PC-3 (cell line): ENCODE data around the gene UBL7. TPM values are rescaled to one million over a fixed set of nuclear protein-coding genes. Genes with fewer than 3 reads are reported as not detected.

Experiments used
- ATAC-seq: fragments of 200-7000 bp; cut with Tn5 transposase; 2 replicates; pipeline ENCODE4 v1.9.1; 2020; ENCODE audit warnings: mild to moderate bottlenecking, moderate library complexity
- BruUV-seq: library from RNA; stranded (reverse); fragments of 400-500 nt; replicated peaks from 2 replicates; lab custom pipeline; 2021; lab: Mats Ljungman, UMichigan
- CTCF ChIA-PET: fragments of 300-600 bp; sonication (Branson Sonifier 250); formaldehyde crosslinking; loops from one replicate; lab custom pipeline; 2022; ENCODE audit warnings: antibody characterized with exemption; lab: Charles Lee
- POLR2A ChIA-PET: fragments of 300-600 bp; sonication (Branson Sonifier 250); formaldehyde crosslinking; loops from one replicate; lab custom pipeline; 2022; ENCODE audit warnings: antibody characterized with exemption; ENCODE audit not compliant: unreplicated experiment; lab: Charles Lee
- DNase-seq: peaks from one replicate; pipeline ENCODE4 v3.0.0-alpha.2; 2015
- H2AFZ ChIP-seq: fragments of 300-600 bp; sonication (generic); 2 replicates; pipeline ENCODE4 v1.6.0; 2016; ENCODE audit warnings: antibody characterized with exemption, low read length
- H3F3A ChIP-seq: fragments of 300-600 bp; sonication (generic); one replicate; pipeline ENCODE4 v1.6.0; 2017; ENCODE audit warnings: antibody characterized with exemption, low read length, control low read depth, mild to moderate bottlenecking; ENCODE audit not compliant: unreplicated experiment
- H3K27ac ChIP-seq: fragments of 300-600 bp; sonication (generic); 2 replicates; pipeline ENCODE4 v1.5.1; 2016; ENCODE audit warnings: mild to moderate bottlenecking, low read length
- H3K27me3 ChIP-seq: fragments of 300-600 bp; sonication (generic); 2 replicates; pipeline ENCODE4 v1.6.1; 2016; ENCODE audit warnings: low read length, mixed read lengths
- H3K36me3 ChIP-seq: fragments of 300-600 bp; sonication (generic); 2 replicates; pipeline ENCODE4 v1.6.1; 2016; ENCODE audit warnings: low read depth, mixed run types, low read length, mixed read lengths
- H3K4me1 ChIP-seq: fragments of 300-600 bp; sonication (generic); 2 replicates; pipeline ENCODE4 v1.5.1; 2016; ENCODE audit warnings: low read length; ENCODE audit not compliant: insufficient read depth
- H3K4me2 ChIP-seq: fragments of 300-600 bp; sonication (generic); 2 replicates; pipeline ENCODE4 v1.6.0; 2016; ENCODE audit warnings: low read length
- H3K4me3 ChIP-seq: fragments of 300-600 bp; sonication (generic); 2 replicates; pipeline ENCODE4 v1.5.1; 2016; ENCODE audit warnings: mild to moderate bottlenecking, low read length, mixed read lengths
- H3K79me2 ChIP-seq: fragments of 300-600 bp; sonication (generic); 2 replicates; pipeline ENCODE4 v1.6.1; 2017; ENCODE audit warnings: low read length, mixed read lengths
- H3K9ac ChIP-seq: fragments of 300-600 bp; sonication (generic); 2 replicates; pipeline ENCODE4 v1.6.0; 2016; ENCODE audit warnings: mild to moderate bottlenecking, low read length
- H3K9me2 ChIP-seq: fragments of 300-600 bp; sonication (generic); replicated peaks from 2 replicates; pipeline ENCODE4 v1.6.1; 2016; ENCODE audit warnings: mixed run types, low read length, mixed read lengths
- H3K9me3 ChIP-seq: fragments of 300-600 bp; sonication (generic); 2 replicates; pipeline ENCODE4 v1.6.1; 2016; ENCODE audit warnings: low read length, mixed read lengths
- H4K20me1 ChIP-seq: fragments of 300-600 bp; sonication (generic); 2 replicates; pipeline ENCODE4 v1.6.1; 2016; ENCODE audit warnings: low read length, mixed read lengths
- EZH2 ChIP-seq: fragments of 300-600 bp; sonication (generic); IDR thresholded peaks from one replicate; pipeline ENCODE4 v1.6.1; 2017; ENCODE audit warnings: antibody characterized with exemption, mild to moderate bottlenecking, low read length; ENCODE audit not compliant: unreplicated experiment
- EZH2phosphoT487 ChIP-seq: fragments of 300-600 bp; sonication (generic); IDR thresholded peaks from 2 replicates; pipeline ENCODE4 v1.6.1; 2018; ENCODE audit warnings: mild to moderate bottlenecking, antibody characterized with exemption, low read length, borderline replicate concordance
- intact Hi-C: fragments of 100-400 bp; cut with micrococcal nuclease; formaldehyde crosslinking; loops from 2 replicates; pipeline ENCODE4 v1.9.0; 2023
- total RNA-seq: library from RNA; depleted of rRNA; stranded (reverse); fragments of >200 nt; gene quantifications from 2 replicates; pipeline ENCODE4 v1.2.3, GENCODE V29; 2014
- TF ChIP-seq, protein P1 (sequence below): fragments of 300-600 bp; sonication (generic); conservative IDR thresholded peaks from 2 replicates; pipeline ENCODE4 v1.5.1; 2017; ENCODE audit warnings: antibody characterized with exemption, low read depth, mild to moderate bottlenecking, low read length

The UBL7 gene
- total RNA-seq, 1 experiment from 2014 or later: 57.1 TPM

DNA sequence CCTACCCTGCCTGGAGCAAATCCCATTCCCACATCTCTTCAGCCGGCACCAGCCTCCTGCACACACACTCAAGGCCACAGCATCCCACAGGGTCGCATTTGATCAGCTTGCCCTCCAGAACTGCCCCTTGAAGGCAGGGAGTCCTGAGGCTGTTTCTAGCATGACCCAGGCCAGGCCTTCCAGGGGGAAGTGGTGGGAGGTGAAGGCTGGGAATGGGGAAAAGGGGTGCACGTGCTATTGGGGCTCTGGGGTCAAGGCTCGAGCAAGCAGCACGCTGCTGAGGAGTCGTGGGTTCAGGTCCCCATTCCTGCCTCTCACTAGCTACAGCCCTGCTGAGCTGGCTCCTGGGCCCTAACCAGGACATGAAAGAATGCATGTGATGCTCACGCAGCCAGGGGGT, 52.1 kb downstream of the UBL7 start:
- CTCF ChIA-PET: interaction anchor here (0.5 kb wide), 1 partner anchor 53 kb away, joined by 3 read pairs; no protein-coding TSS in a partner anchor
- no peaks in the 10 kb centered on the region for H3K9me3 ChIP-seq
- H3K4me1 ChIP-seq: peaks cover 37% of the 10 kb centered on the region
- peak overlapping the region; percentile 78 for H3K27ac ChIP-seq
- H3K4me3 ChIP-seq: no peak overlapping the region
- H2AFZ ChIP-seq: no peak overlapping the region
- H3K79me2 ChIP-seq: peaks cover 12% of the 10 kb centered on the region
- POLR2A ChIA-PET: no interaction called here
- DNase-seq (no peak), ATAC-seq (no peak)
- no peaks in the 10 kb centered on the region for H3K27me3 ChIP-seq
- peaks cover 29% of the 10 kb centered on the region for H3K36me3 ChIP-seq
- peaks cover 10% of the 10 kb centered on the region for H3F3A ChIP-seq
- BruUV-seq: no TSS peak
- no peaks in the 10 kb centered on the region for H4K20me1 ChIP-seq
- intact Hi-C loops: no loop called here
- TF ChIP-seq EZH2 (no peak), EZH2phosphoT487 (no peak)
- TF ChIP-seq, protein P1, sequence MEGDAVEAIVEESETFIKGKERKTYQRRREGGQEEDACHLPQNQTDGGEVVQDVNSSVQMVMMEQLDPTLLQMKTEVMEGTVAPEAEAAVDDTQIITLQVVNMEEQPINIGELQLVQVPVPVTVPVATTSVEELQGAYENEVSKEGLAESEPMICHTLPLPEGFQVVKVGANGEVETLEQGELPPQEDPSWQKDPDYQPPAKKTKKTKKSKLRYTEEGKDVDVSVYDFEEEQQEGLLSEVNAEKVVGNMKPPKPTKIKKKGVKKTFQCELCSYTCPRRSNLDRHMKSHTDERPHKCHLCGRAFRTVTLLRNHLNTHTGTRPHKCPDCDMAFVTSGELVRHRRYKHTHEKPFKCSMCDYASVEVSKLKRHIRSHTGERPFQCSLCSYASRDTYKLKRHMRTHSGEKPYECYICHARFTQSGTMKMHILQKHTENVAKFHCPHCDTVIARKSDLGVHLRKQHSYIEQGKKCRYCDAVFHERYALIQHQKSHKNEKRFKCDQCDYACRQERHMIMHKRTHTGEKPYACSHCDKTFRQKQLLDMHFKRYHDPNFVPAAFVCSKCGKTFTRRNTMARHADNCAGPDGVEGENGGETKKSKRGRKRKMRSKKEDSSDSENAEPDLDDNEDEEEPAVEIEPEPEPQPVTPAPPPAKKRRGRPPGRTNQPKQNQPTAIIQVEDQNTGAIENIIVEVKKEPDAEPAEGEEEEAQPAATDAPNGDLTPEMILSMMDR: no peak
- no peak overlapping the region for H3K4me2 ChIP-seq
- no peak overlapping the region for H3K9ac ChIP-seq
- H3K9me2 ChIP-seq: no peaks in the 10 kb centered on the region

DNA sequence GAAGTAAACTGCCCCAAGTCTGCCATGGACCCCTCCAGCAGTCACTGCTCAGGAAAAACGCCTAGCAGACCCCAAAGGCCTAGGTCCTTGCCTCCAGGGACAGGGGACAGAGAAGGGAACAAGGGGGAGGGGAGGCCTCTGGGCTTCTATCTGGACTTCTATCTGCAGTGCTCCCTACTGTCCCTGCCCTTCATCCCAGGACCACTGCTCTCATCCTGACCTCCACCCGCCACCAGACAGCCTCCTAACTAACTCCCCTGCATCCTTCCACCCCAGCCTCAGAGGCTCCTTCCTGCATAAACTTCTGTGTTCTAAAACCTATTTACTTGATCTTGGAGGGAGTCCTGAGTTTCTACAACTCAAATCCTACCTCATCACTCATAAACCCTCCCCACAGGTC, 52.6 kb downstream of the UBL7 start:
- DNase-seq (no peak), ATAC-seq (no peak)
- peak overlapping the region; percentile 11; the same call in 1 of the 2 replicates for H3K4me2 ChIP-seq
- BruUV-seq: no TSS peak
- no peak overlapping the region for H3K9ac ChIP-seq
- H3K27me3 ChIP-seq: no peaks in the 10 kb centered on the region
- H3K4me1 ChIP-seq: peaks cover 32% of the 10 kb centered on the region
- no peak overlapping the region for H2AFZ ChIP-seq
- CTCF ChIA-PET: interaction anchor here (0.5 kb wide), 1 partner anchor 53 kb away, joined by 3 read pairs; no protein-coding TSS in a partner anchor
- TF ChIP-seq EZH2phosphoT487 (no peak), EZH2 (no peak)
- TF ChIP-seq, protein P1: no peak
- POLR2A ChIA-PET: no interaction called here
- intact Hi-C loops: no loop called here
- H3K36me3 ChIP-seq: peaks cover 25% of the 10 kb centered on the region
- H3K9me3 ChIP-seq: no peaks in the 10 kb centered on the region
- peak overlapping the region; percentile 78 for H3K27ac ChIP-seq
- H4K20me1 ChIP-seq: no peaks in the 10 kb centered on the region
- peaks cover 10% of the 10 kb centered on the region for H3F3A ChIP-seq
- H3K79me2 ChIP-seq: peaks cover 7% of the 10 kb centered on the region
- H3K9me2 ChIP-seq: no peaks in the 10 kb centered on the region
- no peak overlapping the region for H3K4me3 ChIP-seq

DNA sequence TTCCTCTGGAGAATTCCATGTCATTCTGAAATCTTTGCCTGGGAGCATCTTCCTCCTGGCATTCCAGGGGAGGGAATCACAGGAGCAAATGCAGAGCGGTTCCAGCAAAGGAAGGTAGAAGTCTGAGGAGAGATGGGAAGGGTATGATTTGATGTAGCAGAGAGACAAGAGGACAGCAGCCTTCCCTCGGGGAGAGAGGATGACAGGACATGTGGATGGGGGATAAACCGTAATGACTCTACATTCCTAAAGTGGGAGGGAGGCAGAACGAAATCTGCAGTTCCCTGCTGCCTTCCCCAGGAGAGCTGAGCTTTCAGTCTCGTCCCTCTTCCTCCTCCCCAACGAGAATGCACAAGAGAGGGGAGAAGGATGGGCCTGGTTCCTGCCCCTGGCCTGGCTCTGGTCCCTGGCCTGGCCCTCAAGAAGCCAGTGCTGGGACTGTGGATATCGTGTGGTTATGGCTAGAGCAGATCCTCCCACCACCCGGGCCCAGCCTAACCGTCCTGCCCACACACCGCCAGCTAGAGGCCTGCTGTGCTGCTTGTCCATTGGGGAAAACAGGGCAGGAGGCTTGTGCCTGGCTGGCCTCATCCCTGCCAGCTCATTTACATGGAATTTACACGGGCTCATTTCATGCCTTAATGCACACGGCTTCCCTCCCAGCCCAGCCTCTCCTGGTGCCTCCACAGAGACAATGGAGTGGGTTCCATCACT, 53.8 kb downstream of the UBL7 start:
- Histone ChIP-seq H3K9me2 (no peaks in the 10 kb centered on the region), H3K27me3 (no peaks in the 10 kb centered on the region), H3K4me1 (peaks cover 32% of the 10 kb centered on the region), H3K9ac (peak overlapping the region; percentile 37), H3K36me3 (peaks cover 19% of the 10 kb centered on the region), H3K79me2 (no peaks in the 10 kb centered on the region; the same call in 1 of the 2 replicates), H3K4me3 (no peak overlapping the region), H3K4me2 (peak overlapping the region; percentile 33), H4K20me1 (no peaks in the 10 kb centered on the region), H3F3A (peaks cover 10% of the 10 kb centered on the region), H3K9me3 (no peaks in the 10 kb centered on the region), H3K27ac (peak overlapping the region; percentile 78), H2AFZ (no peak overlapping the region)
- intact Hi-C loops: no loop called here
- TSS peak; percentile 67 for BruUV-seq
- TF ChIP-seq EZH2 (no peak), EZH2phosphoT487 (no peak)
- TF ChIP-seq, protein P1: no peak
- peak; percentile 93 for ATAC-seq
- ChIA-PET POLR2A (interaction anchor here (0.6 to 2.7 kb wide), 2 partner anchors 22 to 128 kb away, joined by 7 to 8 read pairs; no protein-coding TSS in a partner anchor), CTCF (interaction anchor here (0.5 to 1.0 kb wide), 2 partner anchors 25 to 119 kb away, joined by 3 read pairs; no protein-coding TSS in a partner anchor)
- DNase-seq: peak; percentile 90
